Measurements from ENCODE around the gene RNLS.
"Not testable (repeated sequence)": the region's sequence is repeated elsewhere in the genome, so short reads cannot be mapped to it uniquely, and the experiment has no call there.

RNLS gene

DNA sequence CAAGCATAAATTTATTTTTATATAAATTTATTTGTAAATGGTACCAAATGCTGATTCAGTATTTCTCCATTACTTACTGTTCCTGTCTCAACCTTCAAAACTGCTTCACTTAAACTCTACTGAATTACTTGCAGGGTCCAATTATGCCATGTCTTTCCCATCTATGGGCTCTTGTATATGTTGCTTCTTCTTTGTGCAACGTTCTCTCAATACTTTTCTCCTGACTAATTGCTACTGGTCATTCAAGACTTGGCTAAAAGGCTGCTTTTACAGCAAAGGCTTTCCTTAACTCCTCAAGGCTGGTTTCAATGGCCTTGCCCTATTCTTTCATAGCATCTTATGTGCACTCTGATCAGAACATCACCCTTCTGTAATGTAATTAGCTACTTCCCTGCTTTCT is 67.9 kb downstream of the RNLS start:
- DNase-seq = no peak

DNA sequence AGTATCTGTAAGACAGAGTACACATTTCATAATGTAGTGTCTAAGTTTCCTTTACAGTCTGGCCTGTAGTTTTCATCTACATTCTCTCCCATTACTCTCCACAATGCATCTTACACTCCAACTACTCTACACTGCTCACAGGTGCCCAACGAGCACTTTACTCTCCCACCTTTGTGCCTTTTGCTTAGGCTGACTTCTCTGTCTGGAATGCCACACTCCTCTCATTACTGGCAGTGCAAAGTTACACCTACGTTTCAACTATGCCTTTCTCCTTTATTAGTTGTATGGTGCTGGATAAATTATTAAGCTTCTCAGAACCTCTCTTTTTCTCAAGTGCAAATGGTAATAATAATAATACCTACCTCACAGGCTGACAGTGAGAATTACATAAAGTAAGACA is 70.5 kb downstream of the RNLS start:
- DNase-seq = no peak

DNA sequence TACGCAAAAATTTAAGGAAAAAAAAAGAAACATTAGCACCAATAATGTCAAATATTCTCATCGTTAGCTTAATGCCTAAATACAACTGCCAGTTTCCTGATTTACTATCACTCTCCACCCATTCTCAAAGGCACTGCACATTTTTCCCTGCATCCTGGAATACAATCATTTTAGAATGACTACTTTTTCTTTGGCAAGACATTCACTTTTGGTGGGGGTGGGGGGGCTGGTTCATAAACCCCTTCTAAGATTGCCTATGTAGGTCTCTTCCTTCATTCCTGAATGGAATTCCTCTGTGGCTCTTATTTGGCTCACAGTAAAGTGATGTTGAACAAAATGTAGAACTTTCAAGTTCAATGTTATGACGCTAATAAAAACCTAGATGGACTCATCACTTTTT is 74.3 kb downstream of the RNLS start:
- DNase-seq = no peak

GRCh38 chr10:88507826-88508453 is 75.2 kb downstream of the RNLS start:
- no peak for DNase-seq

DNA sequence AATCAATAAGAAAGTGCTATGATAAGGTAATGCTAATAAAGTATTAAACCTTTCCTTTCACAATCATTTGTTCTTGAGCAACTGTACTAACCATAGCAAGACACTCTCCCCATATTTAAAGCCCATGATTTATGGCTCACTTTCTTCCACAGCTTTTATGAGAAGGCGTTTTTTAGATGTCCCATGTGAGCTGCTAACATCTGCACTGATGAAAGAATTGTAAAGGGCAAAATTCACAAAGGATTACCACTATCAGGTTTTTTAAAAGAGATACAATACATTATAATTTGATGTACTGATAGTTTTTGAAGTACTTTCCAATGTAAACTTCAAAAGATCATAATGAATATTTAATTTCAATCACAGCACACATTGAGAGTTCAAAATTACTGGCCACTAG is 75.7 kb downstream of the RNLS start:
- no peak for DNase-seq

GRCh38 chr10:88505680-88506215 is 77.4 kb downstream of the RNLS start:
- no peak for DNase-seq

DNA sequence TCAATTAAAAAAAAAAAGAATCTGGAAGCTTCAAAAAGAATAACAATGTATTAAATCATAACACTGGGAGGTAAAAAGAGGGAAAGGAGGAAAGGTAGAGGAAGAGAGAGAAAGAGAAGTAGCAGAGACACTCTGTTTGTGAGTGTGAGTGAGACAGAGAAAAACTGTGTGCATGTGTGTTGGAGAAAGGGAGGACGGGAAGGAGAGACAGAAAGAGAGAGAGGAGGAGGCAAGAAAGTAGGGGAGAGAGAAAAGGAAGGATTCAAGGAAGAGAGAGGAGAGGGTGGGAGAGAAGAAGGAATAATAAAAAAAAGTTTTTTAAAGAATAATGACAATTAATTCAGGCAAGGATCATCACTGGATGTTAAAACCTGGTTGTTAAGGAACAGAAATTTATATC is 77.9 kb downstream of the RNLS start:
- no peak for DNase-seq

DNA sequence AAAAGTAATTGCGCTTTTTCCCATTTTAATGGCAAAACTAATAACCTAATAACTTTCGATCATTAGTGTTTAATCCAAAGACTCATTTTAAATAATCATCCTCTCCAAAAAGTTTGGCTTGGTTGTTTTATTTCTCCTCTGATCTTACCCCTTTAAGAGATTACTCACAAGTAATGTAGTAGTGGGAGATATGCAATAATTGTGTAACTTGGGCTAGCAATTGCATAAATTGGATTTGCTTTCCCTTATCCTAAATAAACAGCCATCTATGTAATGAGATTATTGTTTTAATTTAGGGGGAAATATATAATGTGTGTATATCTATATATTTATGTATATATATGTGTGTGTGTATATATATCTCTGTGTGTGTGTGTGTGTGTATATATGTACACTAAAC is 82.5 kb downstream of the RNLS start:
- DNase-seq = no peak

DNA sequence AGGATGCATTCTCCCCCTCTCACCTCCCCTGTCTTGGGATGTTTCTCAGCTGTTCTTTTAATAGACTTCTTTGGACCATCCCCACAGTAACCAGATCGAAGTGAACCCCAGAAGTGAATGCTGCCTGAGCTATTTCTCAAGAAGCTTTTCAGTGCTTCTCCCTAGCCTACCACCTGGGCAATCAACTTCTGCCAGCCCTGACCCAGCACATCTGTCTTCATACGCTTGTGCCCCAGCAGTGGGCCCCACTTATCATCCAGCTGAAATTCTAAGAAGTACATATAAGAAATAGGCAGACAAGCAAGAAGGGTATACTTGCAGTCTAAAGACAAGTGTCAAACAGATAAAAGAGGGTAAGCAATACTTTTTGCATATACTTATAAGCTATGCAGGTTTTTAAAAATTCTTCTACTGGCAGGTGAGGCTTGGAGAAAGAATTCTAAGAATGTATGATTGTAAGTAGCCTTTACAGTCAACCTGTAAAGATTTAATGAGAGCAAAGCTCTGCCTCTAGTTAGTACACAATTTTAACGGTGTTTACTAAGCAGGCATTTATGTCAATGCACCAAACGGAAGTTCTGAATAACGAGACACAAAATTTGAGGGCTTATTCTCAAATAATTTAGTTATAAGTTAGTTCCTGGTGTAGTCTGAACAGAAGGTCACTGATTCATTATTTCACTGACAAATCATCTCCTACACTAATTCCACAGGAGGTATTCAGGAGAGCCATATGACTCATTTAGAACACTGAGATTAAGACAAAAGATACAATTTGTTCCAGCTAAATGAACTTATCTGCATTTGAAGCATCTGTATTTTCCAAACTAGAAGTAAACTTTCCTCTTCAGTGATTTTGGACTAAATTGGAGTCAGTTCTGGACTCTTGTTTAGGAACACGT is 83.3 kb downstream of the RNLS start:
- DNase-seq = no peak

- no peak for DNase-seq
Measured at GRCh38 chr10:88497913-88498312, 85.2 kb downstream of the RNLS start.

- DNase-seq = no peak
Measured at GRCh38 chr10:88494537-88494936, 88.6 kb downstream of the RNLS start.

DNA sequence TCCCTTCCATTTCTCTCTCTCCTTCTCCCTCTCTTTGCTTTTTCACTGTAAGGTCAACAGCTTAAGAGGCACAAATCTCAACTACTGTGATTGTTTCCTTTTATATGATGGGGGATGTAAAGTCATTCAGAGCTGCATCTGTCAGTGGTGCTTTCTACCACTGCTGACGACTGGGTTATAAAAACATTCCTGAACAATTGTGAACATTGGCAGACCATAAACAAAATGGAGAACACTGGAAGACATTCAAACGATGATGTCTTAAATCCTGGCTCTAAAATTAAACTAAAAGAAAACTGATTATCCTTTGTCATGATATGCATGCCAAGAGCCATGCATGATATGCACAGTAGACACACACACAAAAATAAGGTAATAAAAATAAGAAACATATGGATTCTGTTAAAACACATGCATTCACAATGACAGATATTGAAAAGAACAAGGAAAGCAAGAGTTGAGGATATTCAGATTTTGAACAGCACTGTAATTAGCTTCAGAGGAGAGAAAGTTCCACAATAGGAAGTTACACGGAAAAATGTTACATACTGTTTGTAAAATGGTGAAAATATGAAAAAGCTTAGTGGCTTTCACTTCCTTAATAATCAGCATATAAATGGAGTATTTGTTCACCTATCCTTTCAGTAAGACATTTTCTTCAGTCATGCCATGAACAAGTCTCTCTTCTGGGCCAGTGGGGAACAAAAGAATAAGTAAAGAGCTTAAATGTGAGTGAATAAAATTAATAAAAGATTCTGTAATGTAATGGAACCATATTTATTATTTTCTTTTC is 89.2 kb downstream of the RNLS start:
- no peak for DNase-seq

GRCh38 chr10:88491314-88491713 is 91.8 kb downstream of the RNLS start:
- no peak for DNase-seq

DNA sequence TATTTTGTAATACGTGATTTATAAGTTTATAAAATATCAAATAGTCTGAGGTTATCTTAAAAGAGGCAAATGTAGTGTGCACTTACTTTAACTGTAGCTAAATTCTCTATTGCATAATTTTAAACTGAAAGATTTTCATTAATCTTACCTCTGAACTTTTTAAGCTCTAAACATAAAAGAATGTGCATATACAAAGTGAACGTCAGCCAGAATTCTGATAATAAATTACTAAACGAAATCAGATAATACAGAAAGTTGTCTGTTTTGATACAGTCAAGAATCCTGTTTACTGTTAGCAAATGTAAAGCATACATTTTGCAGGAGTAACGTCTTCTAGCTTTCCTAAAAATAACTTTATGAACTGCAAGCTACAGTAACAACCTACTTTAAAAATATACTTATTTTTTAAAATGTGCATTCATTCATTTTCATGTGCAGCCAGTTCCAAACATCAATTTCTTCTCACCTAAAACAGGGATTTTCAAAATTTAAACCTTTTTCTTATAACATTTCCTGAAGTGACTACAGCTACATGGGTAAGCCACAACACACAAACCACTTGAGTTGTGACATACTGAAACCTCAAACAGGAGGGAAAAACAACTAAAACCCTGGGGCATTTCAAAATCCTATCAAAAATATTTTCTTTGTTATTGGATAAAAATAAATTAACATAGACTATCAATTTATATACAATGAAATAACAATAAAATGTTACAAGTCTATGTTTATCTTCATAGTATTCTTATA is 92.7 kb downstream of the RNLS start:
- DNase-seq = no peak

DNA sequence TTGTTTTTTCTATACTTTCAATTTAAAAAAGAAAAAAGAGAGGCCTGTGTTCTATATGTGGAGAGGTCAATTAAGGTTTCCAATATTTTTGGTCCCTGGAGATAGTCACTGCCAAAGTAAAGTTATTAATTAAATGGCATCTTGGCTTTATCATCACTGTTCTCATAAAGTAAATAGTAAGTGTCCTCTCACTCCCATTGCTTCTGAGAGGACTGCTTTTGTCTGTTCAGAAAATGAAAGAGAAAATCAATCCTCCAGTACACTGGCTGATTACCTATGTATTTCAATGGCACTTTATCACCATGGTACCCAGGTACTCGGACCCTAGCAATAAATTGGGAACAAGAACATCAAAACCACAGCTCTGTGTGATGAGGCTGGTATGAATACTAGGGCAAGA is 94.0 kb downstream of the RNLS start:
- DNase-seq = no peak

DNA sequence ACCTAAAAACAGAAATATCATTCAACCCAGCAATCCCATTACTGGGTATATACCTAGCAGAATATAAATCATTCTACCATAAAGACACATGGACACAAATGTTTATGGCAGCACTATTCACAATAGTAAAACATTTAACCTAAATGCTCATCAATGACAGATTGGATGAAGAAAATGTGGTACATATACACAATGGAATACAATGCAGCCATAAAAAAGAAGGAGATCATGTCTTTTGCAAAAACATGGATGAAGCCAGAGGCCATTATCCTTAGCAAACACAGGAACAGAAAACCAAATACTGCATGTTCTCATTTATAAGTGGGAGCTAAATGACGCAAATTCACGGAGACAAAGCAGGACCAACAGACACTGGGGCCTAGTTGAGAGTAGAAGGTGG is 96.3 kb downstream of the RNLS start:
- DNase-seq = not testable (repeated sequence)

DNA sequence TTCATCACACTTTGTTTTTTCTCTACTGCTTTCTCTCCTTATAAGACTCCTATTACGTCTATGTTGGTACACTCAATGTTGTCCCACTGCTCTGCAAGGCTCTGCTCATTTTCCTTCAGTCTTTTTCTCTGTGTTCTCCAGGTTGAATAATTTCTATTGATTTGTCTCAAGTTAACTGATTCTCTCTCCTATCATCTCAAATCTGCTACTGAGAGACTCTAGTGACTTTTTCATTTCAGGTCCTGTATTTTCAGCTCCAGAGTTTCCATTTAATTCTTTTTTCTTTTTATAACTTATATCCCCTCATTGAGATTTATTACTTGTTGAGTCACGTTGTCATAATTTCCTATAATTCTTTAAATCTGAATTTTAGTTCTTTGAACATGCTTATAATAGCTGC is 100.9 kb downstream of the RNLS start:
- DNase-seq = no peak

- no peak for DNase-seq
Measured at GRCh38 chr10:88478256-88478655, 104.9 kb downstream of the RNLS start.

GRCh38 chr10:88477343-88478085 is 105.6 kb downstream of the RNLS start:
- DNase-seq = no peak

- DNase-seq = no peak
Measured at GRCh38 chr10:88474884-88475844, 108.0 kb downstream of the RNLS start.

Data from NCI-H2029 (cell line).